Activated gamma-delta T cell (primary cell): ENCODE data around the gene NCOA5.

ENCODE experiments used
- DNase-seq: peaks from one replicate; lab custom pipeline; 2025; lab: John Stamatoyannopoulos, UW

NCOA5 gene

GRCh38 chr20:46091622-46092535, 2.1 kb upstream of the NCOA5 start:
- peak; percentile 17 for DNase-seq

GRCh38 chr20:46089167-46089416, 670 bp downstream of the NCOA5 start:
- peak; percentile 63 for DNase-seq

GRCh38 chr20:46088409-46089166, 1.2 kb downstream of the NCOA5 start:
- DNase-seq, result no peak

GRCh38 chr20:46087161-46087560, 2.6 kb downstream of the NCOA5 start:
- DNase-seq, result no peak

GRCh38 chr20:46085179-46085851, 4.4 kb downstream of the NCOA5 start:
- DNase-seq, result no peak

GRCh38 chr20:46084805-46085178, 5.0 kb downstream of the NCOA5 start:
- DNase-seq, result no peak

- no peak for DNase-seq
Observed at GRCh38 chr20:46083531-46084061, 6.2 kb downstream of the NCOA5 start.

- no peak for DNase-seq
Observed at GRCh38 chr20:46083101-46083500, 6.7 kb downstream of the NCOA5 start.

- DNase-seq, result no peak
Observed at GRCh38 chr20:46081074-46081473, 8.7 kb downstream of the NCOA5 start.

GRCh38 chr20:46078954-46079353, 10.8 kb downstream of the NCOA5 start:
- no peak for DNase-seq

GRCh38 chr20:46077642-46078305, 12.0 kb downstream of the NCOA5 start:
- DNase-seq, result no peak

- DNase-seq, result no peak
Observed at GRCh38 chr20:46076806-46077205, 13.0 kb downstream of the NCOA5 start.

GRCh38 chr20:46074006-46074405, 15.8 kb downstream of the NCOA5 start:
- DNase-seq, result no peak

- no peak for DNase-seq
Observed at GRCh38 chr20:46073443-46073842, 16.3 kb downstream of the NCOA5 start.

GRCh38 chr20:46073024-46073423, 16.7 kb downstream of the NCOA5 start:
- DNase-seq, result no peak

GRCh38 chr20:46071573-46071972, 18.2 kb downstream of the NCOA5 start:
- DNase-seq, result no peak

GRCh38 chr20:46070215-46070900, 19.4 kb downstream of the NCOA5 start:
- no peak for DNase-seq

GRCh38 chr20:46065691-46066090, 24.1 kb downstream of the NCOA5 start:
- no peak for DNase-seq

GRCh38 chr20:46065006-46065405, 24.8 kb downstream of the NCOA5 start:
- no peak for DNase-seq

GRCh38 chr20:46063652-46064054, 26.1 kb downstream of the NCOA5 start:
- DNase-seq, result no peak

GRCh38 chr20:46063151-46063550, 26.6 kb downstream of the NCOA5 start:
- no peak for DNase-seq
